GM13977 (cell line): ENCODE results near the gene INPP5E.
A peak's percentile ranks its signal among the peaks of the same experiment; 100 is the strongest.

Experiments
- DNase-seq: peaks from one replicate; pipeline ENCODE4 v3.0.0; 2012; ENCODE audit warnings: low spot score
- CTCF ChIP-seq: IDR thresholded peaks from 2 replicates; pipeline ENCODE4 v1.5.1; 2012; ENCODE audit warnings: mild to moderate bottlenecking, control low read depth; ENCODE audit not compliant: insufficient read depth; ENCODE audit errors: extremely low read depth, missing control alignments
- in situ Hi-C: fragments of 300-500 bp; cut with MboI; formaldehyde crosslinking; loops from one replicate; pipeline ENCODE4 v1.12.0; 2022; ENCODE audit warnings: low sequenced_read_pairs, low pct_unique_long_range_greater_than_20kb, mixed read lengths, inconsistent platforms; ENCODE audit not compliant: unreplicated experiment

INPP5E gene

GRCh38 chr9:136441191-136441680 lies 1.6 kb upstream of the INPP5E start:
- DNase-seq, result no peak
- no peak for TF ChIP-seq CTCF
- in situ Hi-C loops, result no loop called here

- in situ Hi-C loops, result no loop called here
- TF ChIP-seq CTCF, result no peak
- DNase-seq, result peak; percentile 91
Measured at GRCh38 chr9:136438548-136439480, 831 bp downstream of the INPP5E start.

- no peak for DNase-seq
- in situ Hi-C loops, result no loop called here
- TF ChIP-seq CTCF, result no peak
Measured at GRCh38 chr9:136437839-136438547, 1.7 kb downstream of the INPP5E start.

- no peak for DNase-seq
- TF ChIP-seq CTCF, result no peak
- in situ Hi-C loops, result no loop called here
Measured at GRCh38 chr9:136437430-136437829, 2.2 kb downstream of the INPP5E start.

- DNase-seq, result no peak
- no peak for TF ChIP-seq CTCF
- in situ Hi-C loops, result no loop called here
Measured at GRCh38 chr9:136436055-136436634, 3.5 kb downstream of the INPP5E start.

GRCh38 chr9:136434580-136435169 lies 5.0 kb downstream of the INPP5E start:
- no peak for DNase-seq
- in situ Hi-C loops, result no loop called here
- TF ChIP-seq CTCF, result no peak
